HuH-7 (cell line): ENCODE data around the gene KRTAP16-1.
"Not testable (repeated sequence)": the region's sequence is repeated elsewhere in the genome, so short reads cannot be mapped to it uniquely, and the experiment has no call there.

Experiments
- DNase-seq: peaks from one replicate; pipeline ENCODE4 v3.0.0; 2011; ENCODE audit warnings: low spot score

The KRTAP16-1 gene

GRCh38 chr17:41301916-41302901 lies 6.9 kb downstream of the KRTAP16-1 start, which contains the start of gene KRTAP29-1:
Gene KRTAP29-1 (minus strand): TSS chr17:41302851. CDS start chr17:41302851, 0 bp downstream.
- DNase-seq: no peak

DNA sequence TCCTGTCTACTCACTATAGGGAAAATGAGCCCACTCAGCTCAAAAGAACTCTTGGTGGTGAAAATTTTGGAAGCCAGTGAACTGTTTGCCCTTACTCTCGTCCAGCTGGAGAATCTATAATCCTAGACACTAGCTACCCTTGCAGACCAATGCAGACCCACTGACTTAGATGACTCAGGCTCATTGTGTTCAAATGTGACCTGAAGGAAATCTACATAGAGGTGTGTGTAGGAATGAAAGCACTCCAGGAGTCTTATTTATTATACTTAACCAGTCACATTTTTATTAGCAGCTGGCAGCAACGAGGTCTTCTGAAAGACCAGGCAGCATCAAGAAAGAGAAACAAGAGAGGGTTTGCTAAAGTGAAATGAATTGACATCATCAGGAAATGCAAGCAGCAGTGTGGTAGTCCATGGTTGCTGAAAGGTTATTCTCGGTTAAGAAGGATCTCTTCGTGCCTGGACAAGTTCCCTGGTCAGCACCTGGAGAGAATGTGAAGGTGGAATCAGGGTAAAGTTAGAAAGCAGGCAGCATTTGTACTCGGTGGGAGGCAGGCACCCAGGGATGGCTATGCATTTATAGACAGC lies 7.8 kb downstream of the KRTAP16-1 start:
- DNase-seq: no peak

DNA sequence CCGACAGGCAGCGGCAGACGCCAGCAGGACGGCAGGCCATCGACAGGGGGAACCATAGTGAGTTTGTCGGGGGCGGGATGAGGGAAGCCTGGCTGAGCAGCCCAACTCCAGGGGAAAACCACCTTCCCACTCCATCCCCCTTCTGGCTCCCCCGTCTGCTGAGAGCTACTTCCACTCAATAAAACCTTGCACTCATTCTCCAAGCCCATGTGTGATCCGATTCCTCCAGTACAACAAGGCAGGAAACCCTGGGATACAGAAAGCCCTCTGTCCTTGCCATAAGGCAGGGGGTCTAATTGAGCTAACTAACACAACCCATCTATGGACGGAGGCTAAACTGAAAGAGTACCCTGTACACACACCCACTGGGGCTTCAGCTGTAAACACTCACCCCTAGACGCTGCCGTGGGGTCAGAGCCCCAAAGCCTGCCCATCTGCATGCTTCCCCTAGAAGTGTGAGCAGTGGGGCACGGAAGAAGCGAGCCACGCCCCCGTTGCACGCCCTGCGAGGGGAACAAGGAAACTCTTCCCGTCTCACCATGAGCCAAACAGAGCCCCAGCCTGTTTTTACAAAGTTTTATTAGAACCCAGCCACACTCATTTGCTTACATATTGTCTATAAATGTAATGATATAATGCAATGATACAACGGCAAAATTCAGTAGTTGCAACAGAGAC lies 10.5 kb downstream of the KRTAP16-1 start:
- no peak for DNase-seq

GRCh38 chr17:41296846-41297245 lies 12.3 kb downstream of the KRTAP16-1 start:
- DNase-seq: no peak

GRCh38 chr17:41294016-41294415 lies 15.1 kb downstream of the KRTAP16-1 start:
- no peak for DNase-seq

DNA sequence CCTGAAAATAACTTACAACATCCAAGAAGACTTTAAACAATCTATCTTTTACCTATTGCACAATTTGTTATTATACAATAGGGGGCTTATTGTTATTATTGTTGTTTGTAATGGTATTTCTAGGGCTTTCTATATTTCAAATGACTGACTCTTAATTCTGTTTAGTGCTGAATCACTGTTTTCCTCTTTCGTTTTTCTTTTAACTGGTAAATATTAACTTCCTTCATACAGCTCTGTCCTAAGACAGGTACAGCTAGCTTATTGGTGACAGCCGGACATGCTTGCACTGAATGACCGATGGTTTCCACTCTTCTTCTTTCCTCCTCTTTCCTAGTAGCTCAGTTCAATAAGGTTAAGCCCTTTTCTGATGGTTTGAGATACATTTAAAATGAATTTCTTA lies 22.1 kb downstream of the KRTAP16-1 start:
- DNase-seq: no peak

DNA sequence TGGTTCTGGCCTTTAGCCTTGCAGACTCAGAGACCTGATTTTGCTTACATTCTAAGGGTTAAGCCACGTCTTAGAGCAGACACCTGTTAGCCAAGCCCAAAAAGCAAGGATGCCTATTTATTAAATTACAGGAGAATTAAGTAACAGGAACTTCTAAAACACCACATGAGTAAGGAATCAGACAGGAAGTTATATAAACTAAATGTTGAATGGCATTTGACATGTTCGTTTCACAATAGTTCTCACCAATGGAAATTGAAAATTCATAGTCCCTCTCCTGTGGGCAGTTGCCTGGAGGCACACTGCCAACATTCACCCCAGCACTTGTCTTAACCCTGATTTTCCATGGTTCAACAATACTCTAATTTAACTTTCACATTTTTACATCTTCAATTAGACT lies 24.6 kb downstream of the KRTAP16-1 start:
- DNase-seq: no peak

- no peak for DNase-seq
These were observed 25.1 kb downstream of the KRTAP16-1 start for GRCh38 chr17:41284043-41284442.

DNA sequence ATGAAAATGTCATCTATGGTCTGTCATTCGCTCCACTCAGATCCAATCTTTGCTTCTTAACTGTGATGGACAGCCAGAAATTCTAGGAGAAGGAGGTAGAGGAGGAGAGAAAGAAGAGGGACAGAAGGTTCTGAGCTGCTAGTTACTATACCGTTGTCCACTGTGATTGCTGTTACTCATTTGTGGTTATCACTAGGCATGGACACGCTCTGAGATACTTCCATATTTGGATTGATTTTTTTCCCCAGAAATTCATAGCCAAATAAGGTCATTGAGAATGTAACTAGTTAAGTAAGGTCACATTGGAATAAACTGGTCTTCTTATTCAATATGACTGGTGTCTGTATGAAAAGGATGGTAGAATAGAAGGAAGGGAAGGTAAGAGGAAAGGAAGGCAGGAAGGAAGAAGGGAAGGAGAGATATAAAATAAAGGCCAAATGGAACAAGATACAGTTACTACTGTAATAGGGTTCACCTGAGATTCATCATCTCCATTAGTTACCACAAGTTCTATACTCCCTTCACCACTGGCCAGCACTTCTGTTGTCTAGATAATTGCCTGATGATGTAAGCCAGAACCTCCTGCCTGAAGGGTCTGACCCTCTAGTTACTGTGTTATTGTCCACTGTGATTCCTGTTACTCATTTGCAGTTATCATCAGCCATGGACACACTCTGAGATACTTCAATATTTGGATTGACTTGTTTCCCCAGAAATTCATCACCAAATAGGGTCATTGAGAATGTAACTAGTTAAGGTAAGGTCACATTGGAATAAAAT lies 30.7 kb downstream of the KRTAP16-1 start:
- DNase-seq: no peak

GRCh38 chr17:41275648-41276190 lies 33.4 kb downstream of the KRTAP16-1 start, which contains the start of gene KRTAP9-7:
Gene KRTAP9-7 (plus strand): TSS chr17:41275698. CDS start chr17:41275698, 0 bp downstream.
- not testable (repeated sequence) for DNase-seq

- no peak for DNase-seq
These were observed 37.3 kb downstream of the KRTAP16-1 start for GRCh38 chr17:41271858-41272257.

DNA sequence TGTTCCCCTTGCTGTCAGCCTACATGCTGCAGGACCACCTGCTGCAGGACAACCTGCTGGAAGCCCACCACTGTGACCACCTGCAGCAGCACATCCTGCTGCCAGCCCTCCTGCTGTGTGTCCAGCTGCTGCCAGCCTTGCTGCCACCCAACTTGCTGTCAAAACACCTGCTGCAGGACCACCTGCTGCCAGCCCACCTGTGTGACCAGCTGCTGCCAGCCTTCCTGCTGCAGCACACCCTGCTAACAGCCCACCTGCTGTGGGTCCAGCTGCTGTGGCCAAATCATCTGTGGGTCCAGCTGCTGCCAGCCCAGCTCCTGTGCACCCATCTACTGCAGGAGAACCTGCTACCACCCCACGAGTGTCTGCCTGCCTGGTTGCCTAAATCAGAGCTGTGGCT lies 37.8 kb downstream of the KRTAP16-1 start:
- not testable (repeated sequence) for DNase-seq

DNA sequence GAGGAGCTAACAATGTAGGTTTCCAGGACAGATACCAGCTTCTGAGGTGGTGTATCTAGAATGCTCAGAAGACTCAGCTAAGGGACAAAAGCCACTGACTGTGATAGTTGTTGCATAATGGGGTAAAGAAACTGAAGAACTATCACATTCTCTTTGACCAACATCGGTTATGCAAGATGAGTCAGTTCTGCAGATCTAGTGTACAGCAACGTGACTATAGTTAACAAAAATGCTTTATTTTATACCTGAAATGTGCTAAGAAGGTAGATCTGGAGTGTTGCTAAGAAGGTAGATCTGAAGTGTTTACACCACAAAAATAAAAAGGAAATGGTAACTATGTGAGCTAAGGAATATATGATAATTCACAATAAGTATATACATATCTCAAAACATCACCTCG lies 41.4 kb downstream of the KRTAP16-1 start:
- no peak for DNase-seq

DNA sequence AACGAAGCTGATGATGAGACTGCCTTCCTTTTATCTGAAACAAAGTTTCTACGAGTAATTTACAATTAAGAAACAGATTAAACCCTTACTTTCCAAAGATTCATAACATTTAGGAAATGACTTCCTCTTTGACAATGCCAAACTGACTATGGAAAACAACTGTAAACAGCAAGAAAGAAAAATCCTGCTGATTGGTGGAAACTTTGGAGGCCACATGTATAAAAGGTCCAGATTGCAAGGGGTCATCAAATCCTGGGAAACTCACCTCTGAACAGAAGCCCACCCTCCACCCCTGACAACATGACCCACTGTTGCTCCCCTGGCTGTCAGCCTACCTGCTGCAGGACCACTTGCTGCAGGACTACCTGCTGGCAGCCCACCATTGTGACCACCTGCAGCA lies 44.0 kb downstream of the KRTAP16-1 start, which contains the start of gene KRTAP9-6:
TSS of gene KRTAP9-6 (plus strand) at position 301 of the 400 bp plus-strand sequence. CDS start at position 301, 0 bp downstream.
- no peak for DNase-seq

- no peak for DNase-seq
These were observed 44.5 kb downstream of the KRTAP16-1 start for GRCh38 chr17:41264599-41264998.

DNA sequence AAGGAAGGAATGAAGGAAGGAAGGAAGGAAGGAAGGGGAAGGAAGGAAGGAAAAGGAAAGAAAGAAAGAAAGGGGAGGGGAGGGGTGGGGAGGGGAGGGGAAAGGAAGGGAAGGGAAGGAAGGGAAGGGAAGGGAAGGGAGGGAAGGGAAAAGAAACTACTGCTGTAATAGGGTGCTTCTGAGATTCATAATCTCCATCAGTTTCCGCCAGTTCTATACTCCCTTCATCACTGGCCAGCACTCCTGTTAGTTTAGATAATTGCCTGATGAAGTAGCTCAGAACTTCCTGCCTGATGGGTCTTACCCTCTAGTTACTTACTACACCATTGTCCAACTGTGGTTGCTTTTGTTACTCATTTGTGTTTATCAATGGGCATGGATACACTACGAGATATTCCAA lies 45.9 kb downstream of the KRTAP16-1 start:
- no peak for DNase-seq

DNA sequence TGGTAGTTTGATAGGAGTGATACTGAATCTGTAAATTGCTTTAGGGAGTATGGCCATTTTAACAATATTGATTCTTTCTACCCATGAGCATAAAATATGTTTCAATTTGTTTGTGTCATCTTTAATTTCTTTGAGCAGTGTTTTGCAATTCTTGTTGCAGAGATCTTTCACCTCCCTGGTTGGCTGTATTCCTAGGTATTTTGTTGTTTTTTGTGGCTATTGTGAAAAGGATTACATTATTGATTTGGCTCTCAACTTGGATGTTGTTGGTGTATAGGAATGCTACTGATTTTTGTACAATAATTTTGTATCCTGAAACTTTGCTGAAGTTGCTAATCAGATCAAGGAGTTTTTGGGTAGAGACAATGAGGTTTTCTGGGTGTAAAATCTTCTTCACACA lies 50.7 kb downstream of the KRTAP16-1 start:
- DNase-seq: no peak
